Measurements from ENCODE around the gene ATP2B1.

GRCh38 chr12:89748791-89749190 is 40.2 kb upstream of the ATP2B1 start:
- TF ChIP-seq CTCF (IDR thresholded peaks at IDR 0.05), result no peak
- TF ChIP-seq EZH2 (IDR thresholded peaks at IDR 0.05; ENCODE audit: borderline replicate concordance, insufficient read depth, low read depth, low read length, poor library complexity, severe bottlenecking), result no peak
